Measurements from ENCODE around the gene TXN.
"Not testable (repeated sequence)": the region's sequence is repeated elsewhere in the genome, so short reads cannot be mapped to it uniquely, and the experiment has no call there.

TXN gene

DNA sequence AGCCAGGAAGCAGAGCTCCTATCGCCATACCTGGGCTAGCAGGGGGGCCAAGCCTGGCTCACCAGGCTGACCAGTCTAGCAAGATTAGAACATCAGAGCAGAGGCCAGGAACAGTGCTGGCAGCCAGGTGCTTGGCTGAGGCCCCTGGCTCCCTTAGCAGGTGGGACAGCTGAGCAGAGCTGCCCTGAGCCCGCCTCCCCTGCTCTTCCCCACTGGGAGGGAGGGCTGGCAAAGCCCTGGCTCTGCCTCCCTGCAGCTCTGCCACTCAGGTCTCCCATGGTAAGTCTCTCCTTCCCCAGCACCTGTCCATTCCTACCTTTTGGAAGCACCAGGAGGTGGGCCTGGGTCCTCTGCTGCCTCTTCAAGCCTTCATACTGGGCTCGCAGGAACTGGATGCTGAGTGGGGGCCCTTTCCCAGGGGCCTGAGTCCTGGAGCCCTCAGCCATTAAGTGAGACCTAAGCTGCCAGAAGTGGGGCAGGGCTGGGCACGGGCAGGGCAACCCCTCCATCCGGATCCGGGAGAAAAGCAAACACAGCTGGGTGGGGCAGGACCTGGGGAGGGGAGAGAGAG, 49.2 kb downstream of the TXN start:
- no peak overlapping the region for H3K27ac Mint-ChIP-seq

GRCh38 chr9:110206389-110206788, 49.9 kb downstream of the TXN start:
- no peaks in the 10 kb centered on the region for H3K36me3 Mint-ChIP-seq
- H3K27me3 Mint-ChIP-seq = peaks cover 14% of the 10 kb centered on the region
- H3K9me3 Mint-ChIP-seq = no peaks in the 10 kb centered on the region
- no peak overlapping the region for H3K27ac Mint-ChIP-seq
- H3K4me1 Mint-ChIP-seq = no peaks in the 10 kb centered on the region
- no peak for ATAC-seq
- H3K4me3 Mint-ChIP-seq = no peak overlapping the region

More for the DNA sequence above, 49.2 kb downstream of the TXN start:
- Mint-ChIP-seq H3K4me1 (no peaks in the 10 kb centered on the region), H3K9me3 (no peaks in the 10 kb centered on the region), H3K36me3 (no peaks in the 10 kb centered on the region), H3K27me3 (peaks cover 14% of the 10 kb centered on the region), H3K4me3 (no peak overlapping the region)
- ATAC-seq = no peak

GRCh38 chr9:110205612-110206011, 50.7 kb downstream of the TXN start:
- H3K4me1 Mint-ChIP-seq, H3K9me3 Mint-ChIP-seq, ATAC-seq, H3K36me3 Mint-ChIP-seq, H3K4me3 Mint-ChIP-seq, H3K27ac Mint-ChIP-seq: not testable (repeated sequence)
- peaks cover 14% of the 10 kb centered on the region for H3K27me3 Mint-ChIP-seq

GRCh38 chr9:110202232-110202631, 54.1 kb downstream of the TXN start:
- Mint-ChIP-seq H3K36me3 (no peaks in the 10 kb centered on the region), H3K27me3 (peaks cover 5% of the 10 kb centered on the region), H3K4me1 (no peaks in the 10 kb centered on the region), H3K27ac (no peak overlapping the region), H3K4me3 (no peak overlapping the region), H3K9me3 (no peaks in the 10 kb centered on the region)
- ATAC-seq = no peak

GRCh38 chr9:110199643-110200042, 56.7 kb downstream of the TXN start:
- no peak for ATAC-seq
- Mint-ChIP-seq H3K4me1 (no peaks in the 10 kb centered on the region), H3K27ac (no peak overlapping the region), H3K36me3 (no peaks in the 10 kb centered on the region), H3K4me3 (no peak overlapping the region), H3K9me3 (no peaks in the 10 kb centered on the region), H3K27me3 (no peaks in the 10 kb centered on the region)

DNA sequence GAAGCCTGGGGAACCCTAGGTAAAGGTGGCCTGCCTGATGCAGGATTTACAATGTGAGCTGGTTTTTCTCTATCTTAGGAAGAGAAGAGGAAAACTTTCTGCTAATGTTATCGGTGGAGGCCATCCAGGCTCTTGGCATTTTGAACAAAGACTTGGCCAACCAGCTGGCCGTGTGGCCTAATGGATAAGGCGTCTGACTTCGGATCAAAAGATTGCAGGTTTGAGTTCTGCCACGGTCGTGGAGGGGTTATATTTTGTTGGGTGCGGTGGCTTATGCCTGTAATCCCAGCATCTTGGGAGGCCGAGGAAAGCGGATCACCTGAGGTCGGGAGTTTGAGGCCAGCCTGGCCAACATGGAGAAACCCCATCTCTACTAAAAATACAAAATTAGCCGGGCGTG, 58.0 kb downstream of the TXN start:
- Mint-ChIP-seq H3K36me3 (no peaks in the 10 kb centered on the region), H3K27me3 (peaks cover 9% of the 10 kb centered on the region), H3K4me3 (no peak overlapping the region), H3K27ac (no peak overlapping the region), H3K4me1 (no peaks in the 10 kb centered on the region), H3K9me3 (no peaks in the 10 kb centered on the region)
- ATAC-seq = no peak

DNA sequence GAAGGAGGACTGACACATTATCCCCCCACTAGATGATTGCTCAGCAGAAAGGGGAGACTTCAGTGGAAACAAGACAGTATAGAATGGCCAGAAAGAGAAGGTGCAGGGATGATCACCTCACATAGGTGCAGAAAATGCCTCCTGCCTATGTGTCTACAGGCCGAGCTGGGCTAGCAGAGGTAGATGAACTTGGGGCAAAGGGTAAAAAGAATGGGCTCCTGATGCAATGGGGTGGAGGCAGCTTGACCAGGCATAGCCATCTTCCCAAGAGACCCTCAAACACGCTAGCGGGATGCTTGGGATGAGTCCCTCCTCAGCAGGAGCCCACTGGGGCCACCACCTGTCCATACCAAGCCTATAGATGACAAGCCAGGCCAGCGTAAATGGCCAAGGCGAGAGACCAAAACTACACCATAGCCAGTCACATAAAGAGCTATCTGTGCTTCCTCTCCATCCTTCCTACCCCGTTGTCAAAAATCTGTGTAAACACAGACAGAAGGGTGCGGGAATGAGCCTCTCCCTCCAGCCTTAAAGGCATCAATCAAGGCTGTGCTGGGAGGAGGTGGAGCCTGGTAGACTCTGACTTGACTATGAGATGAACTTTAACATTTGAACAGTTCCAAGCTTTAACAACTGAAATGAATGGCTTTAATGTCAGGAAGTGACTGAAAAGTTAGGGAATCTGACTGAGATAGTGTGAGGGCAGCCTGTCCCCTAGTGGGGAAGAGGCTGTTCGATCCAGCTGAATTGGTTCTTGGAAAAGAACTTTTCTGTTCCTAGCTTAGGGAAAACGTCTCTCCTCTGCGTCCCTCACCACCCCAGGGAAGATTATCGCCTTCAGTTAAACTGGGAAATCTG, 58.7 kb downstream of the TXN start:
- Mint-ChIP-seq H3K4me1 (peaks cover 7% of the 10 kb centered on the region), H3K4me3 (no peak overlapping the region), H3K9me3 (no peaks in the 10 kb centered on the region), H3K36me3 (no peaks in the 10 kb centered on the region), H3K27me3 (peaks cover 16% of the 10 kb centered on the region), H3K27ac (no peak overlapping the region)
- ATAC-seq = no peak

DNA sequence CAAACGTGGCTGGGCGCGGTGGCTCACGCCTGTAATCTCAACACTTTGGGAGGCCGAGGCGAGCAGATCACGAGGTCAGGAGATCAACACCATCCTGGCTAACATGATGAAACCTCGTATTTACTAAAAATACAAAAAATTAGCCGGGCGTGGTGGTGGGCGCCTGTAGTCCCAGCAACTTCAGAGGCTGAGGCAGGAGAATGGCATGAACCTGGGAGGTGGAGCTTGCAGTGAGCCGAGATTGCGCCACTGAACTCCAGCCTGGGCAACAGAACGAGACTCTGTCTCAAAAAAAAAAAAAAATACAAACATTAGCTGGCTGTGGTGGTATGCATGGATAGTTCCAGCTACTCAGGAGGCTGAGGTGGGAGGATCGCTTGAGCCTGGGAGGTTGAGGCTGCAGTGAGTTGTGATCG, 60.2 kb downstream of the TXN start:
- not testable (repeated sequence) for H3K27ac Mint-ChIP-seq, ATAC-seq, H3K9me3 Mint-ChIP-seq, H3K4me1 Mint-ChIP-seq, H3K36me3 Mint-ChIP-seq, H3K4me3 Mint-ChIP-seq
- peaks cover 20% of the 10 kb centered on the region for H3K27me3 Mint-ChIP-seq

Measured in stimulated activated memory B cell treated with anti-CD40 and anti-IgM and Interleukin-4, amounts not matched to agents 10 μg/mL and 1 μg/mL and 100 μg/mL, for 72 hours (primary cell).